H1 (cell line): ENCODE data around the gene AFAP1L2. TPM values are rescaled to one million over a fixed set of nuclear protein-coding genes. Genes with fewer than 3 reads are reported as not detected.

Experiments
- CTCF ChIA-PET: fragments of 300-600 bp; sonication (Branson Sonifier 250); formaldehyde crosslinking; loops from one replicate; lab custom pipeline; 2021; ENCODE audit not compliant: partially characterized antibody; lab: Charles Lee
- POLR2A ChIA-PET: fragments of 300-600 bp; sonication (Branson Sonifier 250); formaldehyde crosslinking; loops from one replicate; lab custom pipeline; 2021; ENCODE audit warnings: inconsistent platforms; ENCODE audit not compliant: partially characterized antibody; lab: Charles Lee
- DNase-seq, 2 experiments: peaks; one replicate each; pipeline versions ENCODE4 v3.0.0 to v3.0.0-alpha.2; 2010 to 2022; ENCODE audit warnings: low spot score in 2 of 2, low read depth in 1 of 2, mixed read lengths in 1 of 2
- FAIRE-seq: peaks from 2 replicates; lab custom pipeline; 2011; peaks lifted over from hg19 to GRCh38; lab: Jason Lieb, UNC
- H2AFZ ChIP-seq: 2 replicates; pipeline ENCODE4 v1.8.1; 2012; ENCODE audit warnings: low read length, inconsistent platforms
- H2AK5ac ChIP-seq: 2 replicates; pipeline ENCODE4 v1.6.1; 2013; ENCODE audit warnings: low read depth, low read length
- H2BK120ac ChIP-seq: replicated peaks from 2 replicates; pipeline ENCODE3; 2013; ENCODE audit warnings: low read depth, low read length, inconsistent platforms
- H2BK12ac ChIP-seq: 2 replicates; pipeline ENCODE4 v1.6.1; 2013; ENCODE audit warnings: low read depth, low read length
- H2BK15ac ChIP-seq: 2 replicates; pipeline ENCODE4 v1.6.1; 2013; ENCODE audit warnings: low read length
- H2BK20ac ChIP-seq: 2 replicates; pipeline ENCODE4 v1.6.1; 2013; ENCODE audit warnings: low read length
- H2BK5ac ChIP-seq: 2 replicates; pipeline ENCODE4 v1.6.1; 2013; ENCODE audit warnings: low read depth, low read length
- H3K14ac ChIP-seq: 2 replicates; pipeline ENCODE4 v1.6.1; 2013; ENCODE audit warnings: inconsistent platforms; ENCODE audit not compliant: insufficient read length
- H3K18ac ChIP-seq: 2 replicates; pipeline ENCODE4 v1.6.1; 2013; ENCODE audit warnings: low read length; ENCODE audit errors: extremely low read depth
- H3K23ac ChIP-seq: 2 replicates; pipeline ENCODE4 v1.6.1; 2013; ENCODE audit warnings: inconsistent platforms; ENCODE audit not compliant: insufficient read length
- H3K23me2 ChIP-seq: 2 replicates; pipeline ENCODE4 v1.6.1; 2013; ENCODE audit warnings: low read depth, low read length
- H3K27ac ChIP-seq: 2 replicates; pipeline ENCODE4 v1.6.1; 2011; ENCODE audit warnings: low read depth, low read length, inconsistent platforms
- H3K27me3 ChIP-seq, 4 experiments: replicated peaks in 1 of 4; 1 replicate in 1 of 4; 2 replicates in 3 of 4; pipeline versions ENCODE4 v1.6.1 to v1.8.1; 2011 to 2013; ENCODE audit warnings: low read length in 3 of 4, mild to moderate bottlenecking in 3 of 4, inconsistent platforms in 2 of 4, mixed read lengths in 2 of 4, moderate library complexity in 1 of 4; ENCODE audit not compliant: control insufficient read depth in 3 of 4, insufficient read depth in 3 of 4; ENCODE audit errors: extremely low read depth in 1 of 4
- H3K36me3 ChIP-seq, 4 experiments: 2 replicates each; pipeline versions ENCODE4 v1.6.1 to v1.8.1; 2011 to 2013; ENCODE audit warnings: mild to moderate bottlenecking in 4 of 4, low read length in 3 of 4, moderate library complexity in 2 of 4, control low read depth in 1 of 4, inconsistent platforms in 1 of 4; ENCODE audit not compliant: insufficient read depth in 4 of 4, control insufficient read depth in 2 of 4
- H3K4ac ChIP-seq: replicated peaks from 2 replicates; pipeline ENCODE3; 2013; ENCODE audit warnings: low read length, low read depth, mixed read lengths, inconsistent platforms; ENCODE audit not compliant: insufficient read length
- H3K4me1 ChIP-seq, 4 experiments: replicated peaks in 1 of 4; 1 replicate in 1 of 4; 2 replicates in 3 of 4; pipeline versions ENCODE4 v1.6.1 to v1.8.1; 2011 to 2013; ENCODE audit warnings: low read length in 3 of 4, inconsistent platforms in 2 of 4, mixed read lengths in 1 of 4; ENCODE audit not compliant: insufficient read depth in 4 of 4, control insufficient read depth in 3 of 4
- H3K4me2 ChIP-seq, 2 experiments: 2 replicates each; pipeline versions ENCODE4 v1.6.1 to v1.8.1; 2011 to 2013; ENCODE audit warnings: low read depth in 2 of 2, low read length in 2 of 2, control low read depth in 1 of 2, inconsistent platforms in 1 of 2, mild to moderate bottlenecking in 1 of 2; ENCODE audit not compliant: insufficient read depth in 1 of 2
- H3K4me3 ChIP-seq, 4 experiments: fragments of 200-600, 300-600 bp in 1 of 4; sonication (generic), shearing (Covaris generic), sonication (Bioruptor Twin) in 1 of 4; 2 replicates each; pipeline versions ENCODE4 v1.5.1 to v1.8.1; 2011 to 2016; ENCODE audit warnings: low read length in 4 of 4, low read depth in 3 of 4, control low read depth in 2 of 4, inconsistent platforms in 2 of 4, mild to moderate bottlenecking in 2 of 4, mixed read lengths in 1 of 4, moderate library complexity in 1 of 4; ENCODE audit not compliant: insufficient read depth in 2 of 4; ENCODE audit errors: extremely low read depth in 1 of 4
- H3K56ac ChIP-seq: replicated peaks from 2 replicates; pipeline ENCODE3; 2013; ENCODE audit warnings: low read depth, mild to moderate bottlenecking, mixed read lengths, low read length, inconsistent platforms; ENCODE audit not compliant: insufficient read length
- H3K79me1 ChIP-seq: 2 replicates; pipeline ENCODE4 v1.6.1; 2013; ENCODE audit warnings: low read depth, low read length, control low read depth
- H3K79me2 ChIP-seq, 2 experiments: 2 replicates each; pipeline versions ENCODE4 v1.6.1 to v1.8.1; 2012 to 2013; ENCODE audit warnings: low read length in 2 of 2, mild to moderate bottlenecking in 2 of 2, inconsistent platforms in 1 of 2; ENCODE audit not compliant: insufficient read depth in 2 of 2, control insufficient read depth in 1 of 2
- H3K9ac ChIP-seq, 4 experiments: replicated peaks in 1 of 4; 1 replicate in 1 of 4; 2 replicates in 3 of 4; pipeline versions ENCODE4 v1.6.1 to v1.8.1; 2011 to 2013; ENCODE audit warnings: low read depth in 3 of 4, low read length in 3 of 4, control low read depth in 2 of 4, mild to moderate bottlenecking in 2 of 4, moderate library complexity in 2 of 4, inconsistent platforms in 1 of 4; ENCODE audit errors: extremely low read depth in 1 of 4
- H3K9me3 ChIP-seq, 2 experiments: 2 replicates each; pipeline versions ENCODE4 v1.6.1 to v1.8.1; 2012 to 2013; ENCODE audit warnings: mild to moderate bottlenecking in 2 of 2, moderate library complexity in 2 of 2, control low read depth in 1 of 2, inconsistent platforms in 1 of 2, low read depth in 1 of 2, low read length in 1 of 2, mixed read lengths in 1 of 2; ENCODE audit not compliant: insufficient read depth in 2 of 2
- H4K20me1 ChIP-seq, 2 experiments: replicated peaks in 1 of 2; 2 replicates each; pipeline versions ENCODE3 to v1.8.1; 2011 to 2013; ENCODE audit warnings: inconsistent platforms in 2 of 2, low read length in 2 of 2, mild to moderate bottlenecking in 1 of 2; ENCODE audit not compliant: insufficient read depth in 2 of 2, control insufficient read depth in 1 of 2
- H4K5ac ChIP-seq: 2 replicates; pipeline ENCODE4 v1.6.1; 2013; ENCODE audit warnings: low read length, low read depth, mixed read lengths, inconsistent platforms; ENCODE audit not compliant: insufficient read length
- H4K8ac ChIP-seq: 2 replicates; pipeline ENCODE4 v1.8.0; 2013; ENCODE audit warnings: mild to moderate bottlenecking, moderate library complexity, low read length, inconsistent platforms; ENCODE audit not compliant: insufficient read depth; ENCODE audit errors: extremely low read depth
- H4K91ac ChIP-seq: replicated peaks from 2 replicates; pipeline ENCODE3; 2013; ENCODE audit warnings: low read length, mixed read lengths, inconsistent platforms; ENCODE audit not compliant: insufficient read length
- BCL11A ChIP-seq, 2 experiments: IDR thresholded peaks; one replicate each; pipeline ENCODE4 v1.6.1; 2011; ENCODE audit warnings: low read depth in 2 of 2, low read length in 2 of 2, mild to moderate bottlenecking in 2 of 2
- GTF2F1 ChIP-seq: IDR thresholded peaks from 2 replicates; pipeline ENCODE4 v1.6.1; 2012; ENCODE audit warnings: low read depth, low read length, improper control_type of control experiment, borderline replicate concordance
- RNF2 ChIP-seq: fragments of 200-900, 300-1000 bp; sonication (generic); IDR thresholded peaks from 2 replicates; pipeline ENCODE4 v1.7.1; 2016; ENCODE audit warnings: borderline replicate concordance, low read depth, mild to moderate bottlenecking, antibody characterized with exemption, low read length; ENCODE audit not compliant: poor library complexity, severe bottlenecking; ENCODE audit errors: missing control alignments
- WGBS, 2 experiments: shearing (Covaris generic) in 1 of 2; methylation state at CpG; one replicate each; pipeline versions ENCODE4 v1.1.6 to v1.1.7; 2013 to 2015; ENCODE audit warnings: low lambda C conversion rate in 2 of 2, mixed read lengths in 2 of 2, inconsistent platforms in 1 of 2, low coverage in 1 of 2, missing lambda C conversion rate in 1 of 2; ENCODE audit not compliant: insufficient replicate concordance in 2 of 2, insufficient coverage in 1 of 2, insufficient read length in 1 of 2; ENCODE audit errors: extremely low coverage in 1 of 2, missing lambda C conversion rate in 1 of 2; 5-methylcytosine and 5-hydroxymethylcytosine counted together
- polyA plus RNA-seq, 7 experiments: library from polyadenylated mRNA; depleted of rRNA in 3 of 7; stranded (reverse) in 5 of 7; unstranded in 2 of 7; fragments of >200 nt in 5 of 7; fragments of 200-250 nt in 2 of 7; gene quantifications; 1 replicate in 5 of 7; 2 replicates in 1 of 7; 4 replicates in 1 of 7; pipeline versions ENCODE4 v1.2.1 to v1.2.3, GENCODE V29; 2011 to 2013; ENCODE audit warnings: missing spikeins in 2 of 7, mixed read lengths in 2 of 7
- total RNA-seq: library from RNA; stranded (reverse); fragmentation: NEBNext Ultra II Directional; extraction: Animal tissue kit (Norgen Biotek cat#: 25700); gene quantifications from 2 replicates; pipeline ENCODE4 v1.2.1, GENCODE V29; 2021
- TF ChIP-seq, protein P1 (sequence below): IDR thresholded peaks from 2 replicates; pipeline ENCODE4 v1.6.1; 2012; ENCODE audit warnings: inconsistent platforms

AFAP1L2 gene
- total and polyA plus RNA-seq, 2 of the 8 experiments (the other 6 are each of a cell fraction or from before 2014, with no cell fraction given): 3.9 to 6.4 TPM

DNA sequence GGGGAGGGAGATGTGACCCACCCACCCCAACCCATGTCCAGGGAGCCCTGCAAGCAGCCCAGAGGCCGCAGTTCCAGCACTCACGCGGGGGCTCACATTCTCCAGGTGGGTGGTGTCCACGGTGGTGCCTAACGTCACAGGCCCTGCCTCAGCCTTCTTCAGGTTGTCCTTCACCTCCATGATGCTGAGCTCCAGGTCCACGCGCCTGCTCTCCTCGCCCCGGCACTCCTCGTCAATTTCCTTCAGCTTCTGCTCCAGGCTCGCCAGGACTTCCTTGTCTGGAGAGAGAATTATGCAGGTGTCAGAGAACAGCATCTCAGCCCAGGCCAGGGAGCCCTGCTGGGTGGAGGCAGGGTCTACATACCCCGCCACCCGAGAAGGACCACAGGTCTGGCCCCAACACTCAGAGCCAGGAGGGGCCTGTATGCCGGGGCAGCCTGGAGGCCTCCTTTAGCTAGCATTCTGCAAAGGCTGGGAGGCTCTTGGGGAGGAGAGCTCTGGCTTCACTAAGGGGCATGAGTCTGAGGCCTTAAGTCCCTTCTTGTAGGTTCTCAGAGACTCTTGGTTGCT lies 107.1 kb downstream of the AFAP1L2 start:
- Histone ChIP-seq H4K5ac (no peak overlapping the region), H3K4ac (no peak overlapping the region), H3K4me3 (no peak overlapping the region), H2BK12ac (no peak overlapping the region), H3K27me3 (no peaks in the 10 kb centered on the region), H4K8ac (no peak overlapping the region), H3K23ac (no peak overlapping the region), H4K20me1 (no peaks in the 10 kb centered on the region), H3K79me2 (no peaks in the 10 kb centered on the region), H3K4me2 (no peak overlapping the region), H4K91ac (no peak overlapping the region), H3K9me3 (peaks cover 6 to 10% of the 10 kb centered on the region in 2 experiments; a peak in 3 of 4 replicates), H3K56ac (no peak overlapping the region), H3K4me1 (no peaks in the 10 kb centered on the region), H2AK5ac (no peak overlapping the region), H3K36me3 (peaks cover 0 to 19% (median 4%) of the 10 kb centered on the region in 4 experiments; a peak in 4 of 8 replicates), H2AFZ (no peak overlapping the region), H3K23me2 (no peaks in the 10 kb centered on the region), H3K9ac (no peak overlapping the region), H2BK120ac (no peak overlapping the region), H3K79me1 (no peaks in the 10 kb centered on the region), H3K14ac (no peak overlapping the region), H3K27ac (no peak overlapping the region), H2BK15ac (no peak overlapping the region), H2BK5ac (no peak overlapping the region), H3K18ac (no peak overlapping the region), H2BK20ac (no peak overlapping the region)
- DNase-seq: no peak
- FAIRE-seq: no peak
- WGBS, 2 experiments: 89% methylated on average over 14 of the region's 14 CpGs; no CpG with 5 or more reads in 1 of the 2 experiments
- CTCF ChIA-PET: interaction anchor here (0.5 to 8.8 kb wide), 7 partner anchors 11 to 251 kb away, joined by 3 to 269 read pairs (median 6); no protein-coding TSS in a partner anchor
- POLR2A ChIA-PET: no interaction called here
- TF ChIP-seq BCL11A (IDR thresholded peaks at IDR 0.05; ENCODE audit: low read depth in 2 of 2, low read length in 2 of 2): no peak
- TF ChIP-seq, protein P1, sequence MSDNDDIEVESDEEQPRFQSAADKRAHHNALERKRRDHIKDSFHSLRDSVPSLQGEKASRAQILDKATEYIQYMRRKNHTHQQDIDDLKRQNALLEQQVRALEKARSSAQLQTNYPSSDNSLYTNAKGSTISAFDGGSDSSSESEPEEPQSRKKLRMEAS: no peak
- TF ChIP-seq GTF2F1: no peak
- no peak for TF ChIP-seq RNF2
